ENCODE measurements around the gene UBA6. TPM values are rescaled to one million over a fixed set of nuclear protein-coding genes. Genes with fewer than 3 reads are reported as not detected.

UBA6 gene
- total and polyA plus RNA-seq, 2 of the 4 experiments (the other 2 are of a cell fraction), result 29.2 to 268 TPM

GRCh38 chr4:67576059-67576466 lies 124.9 kb downstream of the UBA6 start:
- Histone ChIP-seq H3K18ac (ENCODE audit: low read depth, low read length) (no peak overlapping the region), H3K27ac (ENCODE audit: insufficient read depth, low read length) (no peak overlapping the region), H3K4ac (ENCODE audit: low read depth, low read length) (no peak overlapping the region), H4K91ac (ENCODE audit: insufficient read depth, low read depth, low read length) (no peak overlapping the region), H2BK5ac (ENCODE audit: low read depth, low read length, poor library complexity, severe bottlenecking) (no peak overlapping the region), H2BK15ac (ENCODE audit: low read depth, low read length) (no peak overlapping the region), H3K4me3 (ENCODE audit: insufficient read depth, low read depth, low read length) (no peak overlapping the region), H4K5ac (ENCODE audit: low read depth, low read length) (no peak overlapping the region), H3K79me1 (ENCODE audit: low read depth in 1 of 2, low read length in 2 of 2) (no peaks in the 10 kb centered on the region), H2BK120ac (ENCODE audit: low read depth, low read length) (no peak overlapping the region), H3K9ac (ENCODE audit: low read depth, low read length) (no peak overlapping the region), H3K36me3 (ENCODE audit: control insufficient read depth, insufficient read depth, low read length) (no peaks in the 10 kb centered on the region), H3K23ac (ENCODE audit: low read depth, low read length) (no peak overlapping the region), H2AFZ (replicated peaks; ENCODE audit: low read length, poor library complexity) (no peak overlapping the region), H3K14ac (replicated peaks; ENCODE audit: low read depth, low read length) (no peak overlapping the region), H4K8ac (ENCODE audit: low read depth in 2 of 2, low read length in 2 of 2) (no peak overlapping the region), H3K4me1 (ENCODE audit: control insufficient read depth, insufficient read depth, low read length) (no peaks in the 10 kb centered on the region), H3K9me1 (ENCODE audit: insufficient read depth, low read length) (no peaks in the 10 kb centered on the region), H2AK9ac (replicated peaks; ENCODE audit: low read depth, low read length, poor library complexity) (no peak overlapping the region), H2AK5ac (ENCODE audit: low read depth, low read length) (no peak overlapping the region), H4K20me1 (ENCODE audit: insufficient read depth, low read length) (no peaks in the 10 kb centered on the region), H3K4me2 (ENCODE audit: low read depth, low read length) (no peak overlapping the region), H3K27me3 (ENCODE audit: control insufficient read depth, insufficient read depth, low read length) (peaks cover 2% of the 10 kb centered on the region; the same call in 1 of the 2 replicates), H2BK20ac (ENCODE audit: low read depth, low read length) (no peak overlapping the region), H3K9me3 (ENCODE audit: control insufficient read depth, insufficient read depth, low read length) (no peaks in the 10 kb centered on the region), H3K56ac (ENCODE audit: extremely low read depth, insufficient read depth, low read length) (no peak overlapping the region)
- in situ Hi-C loops (cut with MboI; ENCODE audit: low sequenced_read_pairs), result no loop called here
- TF ChIP-seq, protein P1, sequence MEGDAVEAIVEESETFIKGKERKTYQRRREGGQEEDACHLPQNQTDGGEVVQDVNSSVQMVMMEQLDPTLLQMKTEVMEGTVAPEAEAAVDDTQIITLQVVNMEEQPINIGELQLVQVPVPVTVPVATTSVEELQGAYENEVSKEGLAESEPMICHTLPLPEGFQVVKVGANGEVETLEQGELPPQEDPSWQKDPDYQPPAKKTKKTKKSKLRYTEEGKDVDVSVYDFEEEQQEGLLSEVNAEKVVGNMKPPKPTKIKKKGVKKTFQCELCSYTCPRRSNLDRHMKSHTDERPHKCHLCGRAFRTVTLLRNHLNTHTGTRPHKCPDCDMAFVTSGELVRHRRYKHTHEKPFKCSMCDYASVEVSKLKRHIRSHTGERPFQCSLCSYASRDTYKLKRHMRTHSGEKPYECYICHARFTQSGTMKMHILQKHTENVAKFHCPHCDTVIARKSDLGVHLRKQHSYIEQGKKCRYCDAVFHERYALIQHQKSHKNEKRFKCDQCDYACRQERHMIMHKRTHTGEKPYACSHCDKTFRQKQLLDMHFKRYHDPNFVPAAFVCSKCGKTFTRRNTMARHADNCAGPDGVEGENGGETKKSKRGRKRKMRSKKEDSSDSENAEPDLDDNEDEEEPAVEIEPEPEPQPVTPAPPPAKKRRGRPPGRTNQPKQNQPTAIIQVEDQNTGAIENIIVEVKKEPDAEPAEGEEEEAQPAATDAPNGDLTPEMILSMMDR (conservative IDR thresholded peaks at IDR 0.05; ENCODE audit: low read depth, low read length), result no peak
- TF ChIP-seq RFX5 (IDR thresholded peaks at IDR 0.05; ENCODE audit: low read depth, low read length) (no peak), POLR2A (IDR thresholded peaks at IDR 0.05; ENCODE audit: low read depth, low read length) (no peak)
- TF ChIP-seq, protein P2, sequence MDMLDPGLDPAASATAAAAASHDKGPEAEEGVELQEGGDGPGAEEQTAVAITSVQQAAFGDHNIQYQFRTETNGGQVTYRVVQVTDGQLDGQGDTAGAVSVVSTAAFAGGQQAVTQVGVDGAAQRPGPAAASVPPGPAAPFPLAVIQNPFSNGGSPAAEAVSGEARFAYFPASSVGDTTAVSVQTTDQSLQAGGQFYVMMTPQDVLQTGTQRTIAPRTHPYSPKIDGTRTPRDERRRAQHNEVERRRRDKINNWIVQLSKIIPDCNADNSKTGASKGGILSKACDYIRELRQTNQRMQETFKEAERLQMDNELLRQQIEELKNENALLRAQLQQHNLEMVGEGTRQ (IDR thresholded peaks at IDR 0.05; ENCODE audit: low read depth, low read length), result no peak
- intact Hi-C loops (cut with micrococcal nuclease), result no loop called here
- ChIA-PET CTCF (no interaction called here), POLR2A (ENCODE audit: unreplicated experiment) (no interaction called here)
- BruUV-seq (replicated peaks), result no TSS peak
- no peak for ATAC-seq (ENCODE audit: low read depth)
- WGBS, 2 experiments (ENCODE audit: extremely low coverage in 2 of 2, insufficient read length in 1 of 2), result 100% methylated on average over 1 of the region's 4 CpGs; no CpG with 5 or more reads in 1 of the 2 experiments
- dilution Hi-C loops (cut with HindIII; ENCODE audit: low sequenced_read_pairs, unreplicated experiment), result no loop called here
- no peak for DNase-seq
